ENCODE results near the gene ECI2.

The ECI2 gene

DNA sequence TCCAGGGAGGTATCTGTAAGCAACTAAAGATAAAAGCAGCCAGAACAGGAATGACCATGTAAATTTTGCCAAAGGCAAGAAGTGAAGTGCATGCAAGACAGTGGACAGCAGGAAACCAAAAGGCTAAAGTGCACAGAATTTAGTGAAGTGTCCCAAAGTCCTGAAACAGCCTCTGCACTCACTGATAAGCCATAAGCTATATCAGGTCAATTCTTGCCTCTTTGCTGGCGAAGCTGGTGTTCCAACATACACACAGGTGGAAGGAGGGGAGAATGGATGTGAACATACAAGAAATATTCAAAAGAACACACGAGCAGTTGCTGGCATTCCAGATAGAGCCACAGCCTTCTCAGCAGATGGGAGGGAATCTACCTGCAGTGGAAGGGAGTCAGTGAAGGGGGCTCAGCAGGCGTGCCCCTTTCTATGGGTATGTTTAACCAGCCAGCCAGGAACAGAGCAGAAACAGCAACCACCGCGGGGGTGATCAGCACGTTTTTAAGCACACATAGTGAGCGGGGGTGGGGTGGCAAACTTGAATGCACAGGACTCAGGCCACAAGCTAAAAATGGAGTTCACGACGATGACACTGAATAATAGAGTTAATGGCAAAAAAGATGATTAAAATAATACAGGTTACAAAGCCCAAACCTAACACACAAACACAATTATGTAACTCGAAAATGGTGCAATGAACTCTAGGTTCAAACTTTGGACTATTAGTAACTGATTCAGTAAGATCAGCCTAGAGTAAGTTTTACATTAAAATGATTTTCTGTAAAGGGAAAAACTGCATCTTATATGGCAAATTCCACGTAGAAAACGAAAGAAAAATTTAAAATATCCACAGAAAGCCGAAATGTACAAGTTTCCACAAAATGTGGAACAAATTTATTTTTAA is 1.2 kb downstream of the ECI2 start:
- H3K4me3 ChIP-seq (ENCODE audit: low read depth, low read length): peak overlapping the region; percentile 72
- TF ChIP-seq, protein P1, sequence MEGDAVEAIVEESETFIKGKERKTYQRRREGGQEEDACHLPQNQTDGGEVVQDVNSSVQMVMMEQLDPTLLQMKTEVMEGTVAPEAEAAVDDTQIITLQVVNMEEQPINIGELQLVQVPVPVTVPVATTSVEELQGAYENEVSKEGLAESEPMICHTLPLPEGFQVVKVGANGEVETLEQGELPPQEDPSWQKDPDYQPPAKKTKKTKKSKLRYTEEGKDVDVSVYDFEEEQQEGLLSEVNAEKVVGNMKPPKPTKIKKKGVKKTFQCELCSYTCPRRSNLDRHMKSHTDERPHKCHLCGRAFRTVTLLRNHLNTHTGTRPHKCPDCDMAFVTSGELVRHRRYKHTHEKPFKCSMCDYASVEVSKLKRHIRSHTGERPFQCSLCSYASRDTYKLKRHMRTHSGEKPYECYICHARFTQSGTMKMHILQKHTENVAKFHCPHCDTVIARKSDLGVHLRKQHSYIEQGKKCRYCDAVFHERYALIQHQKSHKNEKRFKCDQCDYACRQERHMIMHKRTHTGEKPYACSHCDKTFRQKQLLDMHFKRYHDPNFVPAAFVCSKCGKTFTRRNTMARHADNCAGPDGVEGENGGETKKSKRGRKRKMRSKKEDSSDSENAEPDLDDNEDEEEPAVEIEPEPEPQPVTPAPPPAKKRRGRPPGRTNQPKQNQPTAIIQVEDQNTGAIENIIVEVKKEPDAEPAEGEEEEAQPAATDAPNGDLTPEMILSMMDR (IDR thresholded peaks at IDR 0.05; ENCODE audit: low read depth, low read length, missing control alignments): no peak
- in situ Hi-C loops (cut with HindIII; ENCODE audit: low sequenced_read_pairs): no loop called here
- DNase-seq (ENCODE audit: low read depth): no peak

DNA sequence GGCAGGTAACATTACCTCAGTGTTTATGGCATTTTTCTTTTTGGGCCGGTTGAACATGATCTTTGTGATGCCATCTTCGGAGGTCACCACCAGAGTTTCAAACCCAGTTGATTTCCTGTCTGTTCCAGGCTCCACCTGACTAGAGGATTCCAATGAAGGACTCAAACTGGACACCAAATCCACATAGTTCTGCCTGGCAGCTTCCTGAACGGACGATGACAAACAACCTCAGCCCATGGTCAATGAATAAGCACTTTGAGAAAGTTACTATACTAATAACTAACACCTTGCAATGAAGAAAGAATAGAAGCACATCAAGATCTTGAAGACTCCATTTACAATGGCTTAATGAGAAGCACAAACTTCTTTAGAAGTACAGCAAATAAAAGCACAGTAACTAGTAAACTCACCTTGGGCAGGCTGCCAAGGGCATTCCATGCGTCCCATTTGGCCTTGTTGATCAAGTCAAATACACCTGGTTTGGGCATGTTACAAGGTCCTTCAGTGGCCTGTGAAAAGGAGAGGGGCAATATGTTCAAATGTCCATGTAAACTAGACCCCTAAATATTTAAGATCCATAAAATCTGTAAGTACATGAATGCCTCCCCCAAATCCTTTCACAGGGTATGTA is 4.9 kb downstream of the ECI2 start:
- H3K4me3 ChIP-seq (ENCODE audit: low read depth, low read length): no peak overlapping the region
- in situ Hi-C loops (cut with HindIII; ENCODE audit: low sequenced_read_pairs): no loop called here
- TF ChIP-seq, protein P1 (IDR thresholded peaks at IDR 0.05; ENCODE audit: low read depth, low read length, missing control alignments): no peak
- no peak for DNase-seq (ENCODE audit: low read depth)

DNA sequence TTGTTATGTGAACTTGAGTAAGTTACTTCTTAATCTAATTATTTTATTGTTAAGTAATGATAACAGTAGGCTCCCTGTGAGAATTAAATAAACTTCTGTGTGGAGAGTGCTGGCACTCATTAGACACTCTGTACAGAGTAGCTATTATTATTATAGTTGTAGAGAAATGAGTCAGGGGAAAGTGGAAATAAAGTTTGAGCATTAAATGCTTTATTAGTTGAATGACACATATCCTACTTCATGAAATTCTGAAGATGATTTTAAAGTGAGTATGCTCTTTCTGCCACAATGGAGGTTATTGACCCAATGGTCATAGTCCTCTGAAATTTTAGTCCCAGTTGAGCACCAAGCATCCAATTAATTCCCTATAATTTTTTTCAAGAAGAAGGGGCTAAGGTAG is 5.9 kb downstream of the ECI2 start:
- in situ Hi-C loops (cut with HindIII; ENCODE audit: low sequenced_read_pairs): no loop called here

DNA sequence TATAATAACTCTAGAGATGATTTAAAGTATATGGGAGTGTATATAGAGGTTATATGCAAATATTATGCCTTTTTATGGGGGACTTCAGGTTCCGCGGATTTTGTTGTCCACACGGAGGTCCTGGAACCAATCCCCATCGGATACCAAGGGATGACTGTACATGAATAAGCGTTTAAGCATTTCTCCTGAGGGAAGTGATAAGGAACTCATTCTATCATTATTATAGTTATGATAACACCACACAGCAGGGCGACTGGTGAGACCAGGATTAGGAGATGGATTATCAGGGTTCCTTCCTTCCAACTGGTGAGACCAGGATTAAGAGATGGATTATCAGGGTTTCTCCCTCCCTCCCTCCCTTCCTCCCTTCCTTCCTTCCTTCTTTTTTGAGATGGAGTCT is 6.6 kb downstream of the ECI2 start:
- in situ Hi-C loops (cut with HindIII; ENCODE audit: low sequenced_read_pairs): no loop called here
- H3K4me3 ChIP-seq (ENCODE audit: low read depth, low read length): no peak overlapping the region
- TF ChIP-seq, protein P1 (IDR thresholded peaks at IDR 0.05; ENCODE audit: low read depth, low read length, missing control alignments): no peak
- DNase-seq (ENCODE audit: low read depth): no peak

More for the DNA sequence above, 5.9 kb downstream of the ECI2 start:
- TF ChIP-seq, protein P1 (IDR thresholded peaks at IDR 0.05; ENCODE audit: low read depth, low read length, missing control alignments): no peak
- no peak for DNase-seq (ENCODE audit: low read depth)
- H3K4me3 ChIP-seq (ENCODE audit: low read depth, low read length): no peak overlapping the region

DNA sequence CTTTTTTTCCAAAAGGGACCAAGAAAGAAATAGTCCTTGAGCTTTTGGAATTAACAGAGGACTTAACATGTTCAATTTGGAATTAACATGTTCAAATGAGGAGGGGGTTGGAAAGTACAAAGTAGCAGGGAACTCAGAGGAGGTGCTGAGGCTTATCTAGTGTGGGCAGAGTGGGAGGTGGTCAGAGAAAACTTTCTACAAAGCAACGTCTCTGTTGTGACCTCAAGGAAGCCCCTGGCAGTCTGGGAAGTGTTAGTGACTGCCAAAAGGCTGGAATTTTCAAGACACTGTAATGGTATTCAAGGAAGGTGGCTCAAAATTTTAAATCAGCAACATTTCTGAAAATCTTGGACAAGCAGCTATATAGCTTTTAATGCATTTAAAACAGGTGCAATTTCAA is 7.3 kb downstream of the ECI2 start:
- in situ Hi-C loops (cut with HindIII; ENCODE audit: low sequenced_read_pairs): no loop called here
- H3K4me3 ChIP-seq (ENCODE audit: low read depth, low read length): no peak overlapping the region
- DNase-seq (ENCODE audit: low read depth): no peak
- TF ChIP-seq, protein P1 (IDR thresholded peaks at IDR 0.05; ENCODE audit: low read depth, low read length, missing control alignments): no peak

DNA sequence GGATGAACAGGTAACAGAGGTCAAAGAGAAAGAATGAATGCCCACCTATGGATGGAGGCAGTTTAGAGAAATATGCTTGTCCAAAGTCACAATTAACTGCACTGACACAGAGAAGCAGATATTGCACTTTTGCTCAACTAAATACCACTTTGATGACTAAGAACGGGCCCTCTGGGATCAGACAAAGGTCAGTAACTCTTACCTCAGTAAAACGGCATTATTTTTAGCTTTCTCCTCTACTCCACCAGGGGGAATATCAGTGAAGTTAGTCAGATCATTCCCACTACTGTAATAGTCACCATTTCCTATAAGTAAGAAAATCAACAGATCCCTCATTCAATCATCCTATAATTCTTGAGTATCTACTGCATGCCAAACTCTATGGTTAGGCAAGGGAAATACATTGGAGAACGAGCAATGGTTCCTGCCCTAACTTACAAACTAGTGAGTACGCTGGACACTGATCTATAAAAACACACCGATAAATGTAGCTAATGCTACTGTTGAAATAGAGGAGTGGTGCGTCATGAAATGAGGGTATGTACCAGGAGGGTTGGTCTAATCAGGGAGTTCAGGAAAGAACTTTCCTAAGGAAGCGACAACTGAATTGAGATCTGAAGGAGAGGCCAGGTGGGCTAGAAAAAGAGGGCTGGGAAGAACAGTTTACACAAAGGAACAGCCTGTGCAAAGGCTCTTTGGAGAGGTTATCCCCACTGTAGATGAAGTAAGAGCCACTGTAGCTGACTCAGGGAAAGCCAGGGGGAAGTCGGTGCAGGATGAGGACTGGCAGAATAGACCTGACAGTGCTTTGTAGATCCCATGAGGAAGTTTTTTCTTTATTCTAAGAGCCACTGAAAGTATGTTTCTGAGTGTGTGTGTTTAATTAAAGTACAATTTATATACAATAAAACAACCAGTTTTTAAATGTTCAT is 9.2 kb downstream of the ECI2 start:
- in situ Hi-C loops (cut with HindIII; ENCODE audit: low sequenced_read_pairs): no loop called here

More for the DNA sequence above, 9.2 kb downstream of the ECI2 start:
- peak; percentile 53 for DNase-seq (ENCODE audit: low read depth)
- TF ChIP-seq, protein P1 (IDR thresholded peaks at IDR 0.05; ENCODE audit: low read depth, low read length, missing control alignments): peak; percentile 43
- H3K4me3 ChIP-seq (ENCODE audit: low read depth, low read length): no peak overlapping the region
